Brain microvascular endothelial cell (primary cell): ENCODE results near the gene GLCCI1.
"Not testable (repeated sequence)": the region's sequence is repeated elsewhere in the genome, so short reads cannot be mapped to it uniquely, and the experiment has no call there.

Experiments
- DNase-seq: peaks from one replicate; pipeline ENCODE4 v3.0.0-alpha.2; 2020
- H3K27ac ChIP-seq: fragments of 250-450 bp; sonication (Bioruptor Pico); 2 replicates; pipeline ENCODE4 v1.5.1; 2020; ENCODE audit warnings: mild to moderate bottlenecking, moderate library complexity
- H3K27me3 ChIP-seq: fragments of 250-450 bp; sonication (Bioruptor Pico); replicated peaks from 2 replicates; pipeline ENCODE4 v1.5.1; 2020; ENCODE audit warnings: mild to moderate bottlenecking
- H3K36me3 ChIP-seq: fragments of 250-450 bp; sonication (Bioruptor Pico); replicated peaks from 2 replicates; pipeline ENCODE4 v1.5.1; 2020; ENCODE audit warnings: mild to moderate bottlenecking
- H3K4me3 ChIP-seq: 2 replicates; pipeline ENCODE4 v1.5.1; 2011; ENCODE audit warnings: low read depth, mild to moderate bottlenecking, control low read depth, low read length, moderate library complexity
- CTCF ChIP-seq: IDR thresholded peaks from 2 replicates; pipeline ENCODE4 v1.5.1; 2011; ENCODE audit warnings: low read depth, mild to moderate bottlenecking, moderate library complexity, low read length, control low read depth, inconsistent platforms; ENCODE audit errors: missing control alignments
- in situ Hi-C: cut with HindIII; loops from 2 replicates; pipeline ENCODE4 v1.10.0; 2017; ENCODE audit warnings: low sequenced_read_pairs, low pct_ligation_motif_present

The GLCCI1 gene

DNA sequence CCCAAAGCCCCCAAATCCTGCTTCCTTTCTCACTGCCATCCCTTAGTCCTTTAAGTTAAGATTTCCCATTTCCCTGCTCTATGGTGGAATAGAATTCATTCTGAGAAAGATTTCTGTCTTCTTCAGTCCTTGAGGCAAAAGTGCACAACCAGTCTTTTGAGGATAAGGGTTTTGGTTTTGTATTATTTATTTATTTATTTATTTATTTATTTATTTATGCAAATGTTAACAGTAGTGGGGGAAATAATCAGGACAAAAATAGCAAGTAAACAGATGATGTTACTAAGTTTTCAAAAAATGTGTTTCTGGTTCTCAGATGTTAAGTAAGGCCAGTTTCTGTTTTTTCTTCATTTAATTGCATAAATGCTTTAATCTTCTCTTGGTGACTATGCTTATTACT, 84.2 kb downstream of the GLCCI1 start:
- in situ Hi-C loops: no loop called here
- Histone ChIP-seq H3K27ac (no peak overlapping the region), H3K27me3 (no peaks in the 10 kb centered on the region), H3K36me3 (no peaks in the 10 kb centered on the region), H3K4me3 (no peak overlapping the region)
- no peak for DNase-seq
- TF ChIP-seq CTCF: no peak

DNA sequence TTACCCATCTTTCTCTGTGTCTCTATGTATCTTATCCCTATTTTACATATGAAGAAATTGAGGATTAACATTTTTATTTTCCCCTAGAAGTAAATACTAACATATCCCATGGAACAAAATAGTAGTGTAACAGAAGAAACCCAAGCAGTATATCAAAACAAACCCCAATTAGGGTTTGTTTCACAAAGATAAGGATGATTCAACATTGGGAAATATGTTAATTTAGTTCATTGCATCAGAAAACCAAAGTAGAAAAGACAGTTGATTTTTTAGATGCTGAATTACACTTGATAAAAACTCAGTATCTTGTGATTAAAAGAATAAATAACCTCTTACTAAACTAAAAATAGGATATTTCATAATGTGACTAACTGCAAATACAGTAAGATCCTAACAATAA, 87.8 kb downstream of the GLCCI1 start:
- no peak for DNase-seq
- TF ChIP-seq CTCF: no peak
- H3K4me3 ChIP-seq: no peak overlapping the region
- H3K27ac ChIP-seq: no peak overlapping the region
- no peaks in the 10 kb centered on the region for H3K27me3 ChIP-seq
- in situ Hi-C loops: no loop called here
- no peaks in the 10 kb centered on the region for H3K36me3 ChIP-seq

- H3K4me3 ChIP-seq: no peak overlapping the region
- no peak for DNase-seq
- no peak for TF ChIP-seq CTCF
- H3K36me3 ChIP-seq: no peaks in the 10 kb centered on the region
- in situ Hi-C loops: no loop called here
- H3K27me3 ChIP-seq: no peaks in the 10 kb centered on the region
- no peak overlapping the region for H3K27ac ChIP-seq
These were observed 89.0 kb downstream of the GLCCI1 start for GRCh38 chr7:8057566-8057965.

DNA sequence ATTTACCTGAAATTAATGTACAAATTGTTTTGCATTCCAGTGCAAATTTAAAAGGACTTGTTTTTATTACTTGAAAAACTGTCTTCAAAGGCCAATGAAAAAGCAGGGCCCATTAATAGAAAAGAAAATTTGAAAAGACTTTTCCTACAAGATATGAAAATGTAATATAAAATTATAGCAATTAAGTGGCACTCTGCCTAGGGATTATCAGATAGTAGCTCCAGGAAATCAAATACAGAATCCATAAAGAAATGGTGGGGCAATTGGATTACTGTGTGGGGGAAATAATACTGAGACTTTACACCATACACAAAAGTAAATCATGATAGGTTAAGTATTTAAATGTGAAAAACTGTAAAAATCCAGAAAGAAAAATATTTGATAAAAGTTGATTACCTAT, 89.7 kb downstream of the GLCCI1 start:
- no peaks in the 10 kb centered on the region for H3K27me3 ChIP-seq
- no peak overlapping the region for H3K4me3 ChIP-seq
- TF ChIP-seq CTCF: no peak
- in situ Hi-C loops: no loop called here
- no peak for DNase-seq
- no peak overlapping the region for H3K27ac ChIP-seq
- H3K36me3 ChIP-seq: no peaks in the 10 kb centered on the region

GRCh38 chr7:8058852-8059251, 90.3 kb downstream of the GLCCI1 start:
- Histone ChIP-seq H3K4me3 (no peak overlapping the region), H3K27ac (no peak overlapping the region), H3K27me3 (no peaks in the 10 kb centered on the region), H3K36me3 (no peaks in the 10 kb centered on the region)
- in situ Hi-C loops: no loop called here
- no peak for DNase-seq
- TF ChIP-seq CTCF: no peak

DNA sequence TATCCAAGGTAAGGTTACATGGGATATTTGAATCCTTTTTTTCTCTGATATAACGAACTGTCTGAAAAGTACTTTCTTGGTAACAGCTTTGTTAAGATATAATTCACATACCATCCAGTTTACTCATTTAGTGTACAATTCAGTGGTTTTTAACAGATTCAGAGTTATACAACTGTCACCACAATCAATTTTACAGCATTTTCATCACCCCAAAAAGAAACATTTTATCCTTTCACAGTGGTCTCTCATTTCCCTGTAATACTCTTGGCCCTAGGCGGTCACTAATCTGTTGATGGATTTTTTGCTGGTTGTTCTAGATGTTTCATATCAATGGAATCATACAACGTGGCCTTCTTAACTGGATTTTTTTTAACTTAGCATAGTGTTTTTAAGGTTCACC, 91.6 kb downstream of the GLCCI1 start:
- in situ Hi-C loops: no loop called here
- no peaks in the 10 kb centered on the region for H3K27me3 ChIP-seq
- TF ChIP-seq CTCF: no peak
- no peak for DNase-seq
- H3K4me3 ChIP-seq: no peak overlapping the region
- H3K27ac ChIP-seq: no peak overlapping the region
- H3K36me3 ChIP-seq: no peaks in the 10 kb centered on the region

- H3K36me3 ChIP-seq, DNase-seq, H3K27me3 ChIP-seq, in situ Hi-C loops, H3K27ac ChIP-seq, H3K4me3 ChIP-seq: not testable (repeated sequence)
These were observed 94.7 kb downstream of the GLCCI1 start for GRCh38 chr7:8063300-8063699.
